ENCODE results near the gene CERS6.

CERS6 gene

GRCh38 chr2:168584911-168585310 is 128.8 kb downstream of the CERS6 start:
- Mint-ChIP-seq H3K27me3 (ENCODE audit: low read depth) (no peaks in the 10 kb centered on the region), H3K4me1 (ENCODE audit: low read depth) (peaks cover 31% of the 10 kb centered on the region), H3K36me3 (ENCODE audit: low read depth) (peaks cover 10% of the 10 kb centered on the region), H3K4me3 (no peak overlapping the region), H3K27ac (no peak overlapping the region), H3K9me3 (no peaks in the 10 kb centered on the region)

- Mint-ChIP-seq H3K27ac (no peak overlapping the region), H3K27me3 (ENCODE audit: low read depth) (no peaks in the 10 kb centered on the region), H3K9me3 (no peaks in the 10 kb centered on the region), H3K4me1 (ENCODE audit: low read depth) (peaks cover 29% of the 10 kb centered on the region), H3K36me3 (ENCODE audit: low read depth) (peaks cover 9% of the 10 kb centered on the region), H3K4me3 (no peak overlapping the region)
These were observed 129.6 kb downstream of the CERS6 start for GRCh38 chr2:168585700-168586099.

DNA sequence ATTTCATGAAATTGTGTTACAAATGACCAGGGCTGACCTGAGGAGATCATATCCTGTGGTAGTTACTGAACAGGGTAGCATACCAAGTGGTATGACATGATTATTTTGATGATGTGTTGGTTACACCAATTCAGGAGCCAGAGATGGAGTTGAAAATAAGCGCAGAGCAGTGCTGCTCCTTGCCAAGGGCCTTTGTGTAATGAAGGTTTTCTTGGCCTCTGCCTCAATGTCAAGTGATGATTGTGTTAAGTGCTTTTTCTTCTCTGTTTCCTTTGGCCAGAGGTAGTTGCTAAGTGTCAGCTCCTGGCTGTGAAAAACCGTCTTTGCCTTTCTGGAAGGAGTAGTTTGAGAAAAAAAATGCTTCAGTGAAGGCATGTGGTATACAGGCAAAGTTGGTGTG is 131.2 kb downstream of the CERS6 start:
- no peaks in the 10 kb centered on the region for H3K9me3 Mint-ChIP-seq
- no peaks in the 10 kb centered on the region for H3K27me3 Mint-ChIP-seq (ENCODE audit: low read depth)
- no peak overlapping the region for H3K27ac Mint-ChIP-seq
- no peak overlapping the region for H3K4me3 Mint-ChIP-seq
- peaks cover 19% of the 10 kb centered on the region for H3K4me1 Mint-ChIP-seq (ENCODE audit: low read depth)
- H3K36me3 Mint-ChIP-seq (ENCODE audit: low read depth): peaks cover 8% of the 10 kb centered on the region

DNA sequence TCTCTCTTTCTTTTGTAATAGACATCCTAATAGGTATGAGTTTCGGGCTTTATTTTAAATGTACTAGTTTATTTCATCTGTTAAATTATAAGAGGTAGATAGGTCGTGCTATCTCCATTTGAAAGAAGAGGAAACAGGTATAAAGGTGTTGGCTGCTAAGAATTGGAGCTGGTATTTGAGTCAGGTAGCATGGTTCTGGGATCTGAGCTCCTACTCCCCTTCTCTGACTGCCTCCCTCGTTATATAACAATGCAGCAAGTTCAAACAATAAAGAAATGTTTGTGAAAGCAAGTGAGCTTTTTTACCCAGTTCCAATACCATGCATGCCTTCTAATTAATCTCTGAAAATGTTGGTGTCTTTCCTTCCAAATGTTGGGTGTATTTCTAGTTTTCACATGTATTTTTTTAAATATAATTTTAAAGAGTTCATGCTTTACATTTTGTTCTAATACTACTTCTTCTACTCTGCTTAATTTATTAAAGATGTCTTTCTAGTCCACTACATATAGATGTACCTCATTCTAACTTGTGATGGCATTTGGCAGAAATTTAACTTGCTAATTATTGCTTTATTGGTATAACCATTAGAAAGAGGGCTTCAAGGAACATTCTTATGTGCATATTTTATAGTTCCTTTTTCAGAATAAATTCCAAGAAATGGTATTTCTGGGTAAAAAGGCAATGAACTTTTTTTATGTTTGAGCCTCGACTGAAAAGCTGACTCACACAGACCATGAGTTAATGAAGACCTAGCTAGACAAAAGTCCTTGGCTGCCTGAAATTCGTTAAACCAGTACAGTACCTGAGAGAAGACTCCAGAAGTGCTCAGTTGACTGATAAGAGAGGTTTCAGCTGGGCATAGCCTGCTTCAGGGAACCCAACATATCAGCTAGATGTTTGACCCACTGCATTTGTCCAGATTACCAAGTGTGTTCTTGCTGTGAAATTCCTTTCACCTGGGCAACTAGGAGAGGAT is 133.5 kb downstream of the CERS6 start:
- H3K4me1 Mint-ChIP-seq (ENCODE audit: low read depth): peaks cover 10% of the 10 kb centered on the region
- no peak overlapping the region for H3K4me3 Mint-ChIP-seq
- no peak overlapping the region for H3K27ac Mint-ChIP-seq
- peaks cover 6% of the 10 kb centered on the region for H3K36me3 Mint-ChIP-seq (ENCODE audit: low read depth)
- no peaks in the 10 kb centered on the region for H3K9me3 Mint-ChIP-seq
- no peaks in the 10 kb centered on the region for H3K27me3 Mint-ChIP-seq (ENCODE audit: low read depth)

DNA sequence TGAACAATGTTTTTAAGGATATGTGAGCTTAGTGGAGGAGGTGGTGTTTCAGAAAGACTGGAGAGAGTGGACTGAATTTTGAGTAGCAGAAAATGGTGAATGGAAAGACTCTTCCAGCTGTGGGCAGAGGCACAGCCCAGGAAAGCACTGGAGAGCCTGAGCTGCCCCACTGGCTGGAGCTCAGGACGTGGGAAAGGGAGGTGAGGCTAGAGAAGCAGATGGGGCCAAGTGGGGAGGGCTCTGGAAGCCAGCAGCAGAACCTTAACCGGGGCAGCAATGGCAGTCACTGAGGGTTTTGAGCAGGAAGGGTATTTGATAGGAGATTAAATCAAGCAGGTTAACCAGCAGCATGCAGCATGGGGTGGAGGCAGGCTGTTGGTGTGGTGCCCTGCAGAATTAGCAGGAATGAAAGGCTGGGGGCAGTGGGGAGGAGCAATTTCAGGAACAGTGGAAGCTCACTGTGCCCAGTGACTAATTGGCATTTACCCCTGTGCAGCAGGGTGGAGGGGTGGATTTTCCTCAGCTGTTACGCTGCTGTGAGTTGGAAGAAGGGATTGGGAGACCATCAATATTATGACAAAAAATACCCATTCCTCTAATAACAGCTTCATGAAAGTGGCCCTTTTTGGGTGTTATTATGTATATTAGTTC is 136.2 kb downstream of the CERS6 start:
- Mint-ChIP-seq H3K27ac (no peak overlapping the region), H3K4me3 (no peak overlapping the region), H3K36me3 (ENCODE audit: low read depth) (peaks cover 6% of the 10 kb centered on the region), H3K27me3 (ENCODE audit: low read depth) (no peaks in the 10 kb centered on the region), H3K9me3 (no peaks in the 10 kb centered on the region), H3K4me1 (ENCODE audit: low read depth) (peaks cover 20% of the 10 kb centered on the region)

- Mint-ChIP-seq H3K4me1 (ENCODE audit: low read depth) (peaks cover 20% of the 10 kb centered on the region), H3K27ac (no peak overlapping the region), H3K9me3 (no peaks in the 10 kb centered on the region), H3K27me3 (ENCODE audit: low read depth) (no peaks in the 10 kb centered on the region), H3K4me3 (no peak overlapping the region), H3K36me3 (ENCODE audit: low read depth) (peaks cover 8% of the 10 kb centered on the region)
These were observed 137.6 kb downstream of the CERS6 start for GRCh38 chr2:168593713-168594112.

DNA sequence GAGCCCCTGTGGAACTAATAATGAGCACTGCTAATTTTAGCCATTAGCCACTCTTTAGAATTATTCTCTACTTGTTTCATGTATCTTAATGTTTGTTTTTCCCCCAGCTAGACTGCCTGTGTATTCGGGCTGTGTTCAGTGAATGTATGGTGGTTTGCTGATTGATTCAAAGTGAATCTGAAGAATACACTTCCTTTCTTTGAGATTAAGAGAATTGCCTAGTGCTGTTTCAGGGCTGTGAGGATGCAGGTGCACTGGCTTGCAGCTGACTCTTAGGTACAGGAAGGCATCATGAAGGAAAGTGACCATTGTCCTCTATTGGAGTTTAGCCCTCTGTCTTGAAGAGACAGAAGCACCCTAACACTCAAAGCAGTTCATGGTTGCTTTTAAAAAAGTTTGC is 138.7 kb downstream of the CERS6 start:
- Mint-ChIP-seq H3K4me3 (no peak overlapping the region), H3K27ac (no peak overlapping the region), H3K9me3 (no peaks in the 10 kb centered on the region), H3K27me3 (ENCODE audit: low read depth) (no peaks in the 10 kb centered on the region), H3K4me1 (ENCODE audit: low read depth) (peaks cover 18% of the 10 kb centered on the region), H3K36me3 (ENCODE audit: low read depth) (peaks cover 8% of the 10 kb centered on the region)

DNA sequence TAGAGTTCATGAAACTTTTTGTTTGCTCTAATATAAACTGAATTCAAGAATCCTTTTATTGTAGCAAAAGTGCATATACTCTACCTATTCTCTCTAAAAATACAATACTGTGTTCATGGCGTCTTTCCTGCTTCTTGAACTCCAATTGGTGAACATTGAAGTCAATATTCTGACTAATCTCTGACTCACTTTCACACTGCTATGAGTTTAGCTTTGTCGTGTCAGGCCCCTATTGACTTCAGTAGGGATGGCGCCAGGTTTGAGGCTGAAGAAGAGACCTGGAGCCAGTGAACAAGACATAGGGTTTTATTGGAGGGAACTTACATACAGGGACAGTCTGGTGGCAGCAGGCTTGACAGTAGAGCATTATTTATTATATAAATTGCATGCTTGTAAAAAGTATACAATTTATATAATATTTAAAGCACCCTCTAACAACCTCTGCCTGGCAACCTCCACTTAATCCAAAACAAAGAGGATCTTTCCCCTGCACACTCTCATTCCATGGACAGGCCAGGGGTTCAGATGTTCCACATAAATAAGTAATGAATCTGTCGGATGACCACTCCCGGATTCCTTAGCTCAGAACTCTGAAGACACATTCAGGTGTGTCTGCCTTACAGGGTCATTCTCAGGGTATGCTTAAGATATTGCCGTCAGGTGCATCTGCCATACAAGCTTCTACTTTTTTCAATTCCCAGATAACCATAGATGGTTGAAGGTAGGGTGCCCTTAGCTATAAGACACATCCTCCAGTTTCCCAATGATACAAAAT is 141.0 kb downstream of the CERS6 start:
- Mint-ChIP-seq H3K4me1 (ENCODE audit: low read depth) (peaks cover 19% of the 10 kb centered on the region), H3K27ac (no peak overlapping the region), H3K4me3 (no peak overlapping the region), H3K27me3 (ENCODE audit: low read depth) (no peaks in the 10 kb centered on the region), H3K9me3 (no peaks in the 10 kb centered on the region), H3K36me3 (ENCODE audit: low read depth) (peaks cover 10% of the 10 kb centered on the region)

- Mint-ChIP-seq H3K27me3 (ENCODE audit: low read depth) (no peaks in the 10 kb centered on the region), H3K36me3 (ENCODE audit: low read depth) (peaks cover 15% of the 10 kb centered on the region), H3K27ac (no peak overlapping the region), H3K4me3 (no peak overlapping the region), H3K4me1 (ENCODE audit: low read depth) (peaks cover 12% of the 10 kb centered on the region), H3K9me3 (peaks cover 15% of the 10 kb centered on the region)
These were observed 143.7 kb downstream of the CERS6 start for GRCh38 chr2:168599738-168600137.

DNA sequence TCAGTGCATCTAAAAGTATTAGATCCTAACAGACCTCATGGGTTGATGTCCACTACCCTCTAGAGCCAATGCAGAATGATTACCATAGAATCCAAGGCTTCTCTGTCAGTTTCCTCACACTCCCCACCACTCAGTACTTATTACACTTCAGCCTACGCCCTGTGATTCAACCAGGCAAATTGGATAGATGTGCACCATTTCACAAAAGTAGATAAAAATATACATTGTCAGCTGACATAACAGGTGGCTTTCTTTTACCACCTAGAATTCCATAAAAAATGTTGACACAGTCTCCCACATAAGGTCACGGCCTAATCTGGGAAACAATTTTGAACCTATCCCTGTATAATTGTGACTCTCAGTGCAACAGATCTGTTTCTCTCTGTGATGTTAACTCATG is 144.9 kb downstream of the CERS6 start:
- H3K36me3 Mint-ChIP-seq (ENCODE audit: low read depth): peaks cover 21% of the 10 kb centered on the region
- H3K9me3 Mint-ChIP-seq: peaks cover 22% of the 10 kb centered on the region
- H3K4me1 Mint-ChIP-seq (ENCODE audit: low read depth): peaks cover 3% of the 10 kb centered on the region
- no peak overlapping the region for H3K4me3 Mint-ChIP-seq
- H3K27me3 Mint-ChIP-seq (ENCODE audit: low read depth): no peaks in the 10 kb centered on the region
- H3K27ac Mint-ChIP-seq: no peak overlapping the region

- H3K36me3 Mint-ChIP-seq (ENCODE audit: low read depth): peaks cover 27% of the 10 kb centered on the region
- peaks cover 3% of the 10 kb centered on the region for H3K4me1 Mint-ChIP-seq (ENCODE audit: low read depth)
- no peak overlapping the region for H3K4me3 Mint-ChIP-seq
- H3K9me3 Mint-ChIP-seq: peaks cover 29% of the 10 kb centered on the region
- no peaks in the 10 kb centered on the region for H3K27me3 Mint-ChIP-seq (ENCODE audit: low read depth)
- H3K27ac Mint-ChIP-seq: no peak overlapping the region
These were observed 145.7 kb downstream of the CERS6 start for GRCh38 chr2:168601741-168602140.

DNA sequence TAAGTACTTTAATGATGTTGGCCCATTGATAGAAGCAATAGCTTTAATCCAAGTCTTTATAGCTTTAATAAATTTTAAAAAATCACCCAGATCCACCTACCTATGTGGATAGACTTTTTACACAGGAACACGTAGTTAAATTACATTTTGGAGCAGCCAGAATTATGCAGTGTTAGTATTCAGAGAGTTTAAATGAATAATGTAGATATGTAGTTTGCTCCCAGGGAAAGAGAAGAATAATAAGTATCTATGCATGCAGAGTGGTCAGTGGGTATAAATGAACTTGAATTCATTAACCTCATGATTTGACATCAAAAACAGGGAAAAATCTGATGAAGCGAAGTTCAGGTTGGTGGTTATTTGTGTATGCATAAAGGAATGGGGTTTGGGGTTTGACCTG is 146.3 kb downstream of the CERS6 start:
- Mint-ChIP-seq H3K4me3 (no peak overlapping the region), H3K4me1 (ENCODE audit: low read depth) (peaks cover 3% of the 10 kb centered on the region), H3K9me3 (peaks cover 31% of the 10 kb centered on the region), H3K27ac (no peak overlapping the region), H3K36me3 (ENCODE audit: low read depth) (peaks cover 28% of the 10 kb centered on the region), H3K27me3 (ENCODE audit: low read depth) (no peaks in the 10 kb centered on the region)

GRCh38 chr2:168602846-168603401 is 146.9 kb downstream of the CERS6 start:
- Mint-ChIP-seq H3K9me3 (peaks cover 31% of the 10 kb centered on the region), H3K36me3 (ENCODE audit: low read depth) (peaks cover 25% of the 10 kb centered on the region), H3K4me1 (ENCODE audit: low read depth) (peaks cover 5% of the 10 kb centered on the region), H3K27ac (no peak overlapping the region), H3K27me3 (ENCODE audit: low read depth) (no peaks in the 10 kb centered on the region), H3K4me3 (no peak overlapping the region)

DNA sequence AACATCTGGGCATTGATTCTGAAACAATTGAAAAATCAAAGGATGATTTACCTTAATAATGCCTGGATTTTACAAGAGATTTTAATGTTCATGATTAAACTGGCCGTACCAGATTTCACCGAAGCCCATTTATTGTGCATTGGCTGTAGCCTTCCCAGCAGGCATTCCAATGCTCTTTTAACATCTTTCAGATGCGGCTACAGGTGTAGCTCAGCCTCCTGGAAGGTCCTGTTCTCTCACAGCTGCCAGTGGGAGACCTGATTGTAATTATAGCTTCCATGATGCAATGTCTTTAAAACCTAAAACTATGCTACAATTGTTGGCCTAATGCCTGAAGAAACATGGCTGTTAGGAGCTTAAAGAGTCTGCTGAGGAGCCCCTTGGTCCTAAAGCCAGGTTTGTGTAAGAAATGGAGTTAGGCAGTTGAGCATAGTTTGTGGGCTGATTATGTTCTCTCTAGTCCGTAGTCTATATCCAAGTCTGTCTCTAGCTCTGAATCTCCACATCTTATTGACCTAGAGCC is 147.4 kb downstream of the CERS6 start:
- peaks cover 31% of the 10 kb centered on the region for H3K9me3 Mint-ChIP-seq
- H3K36me3 Mint-ChIP-seq (ENCODE audit: low read depth): peaks cover 22% of the 10 kb centered on the region
- no peak overlapping the region for H3K27ac Mint-ChIP-seq
- H3K4me1 Mint-ChIP-seq (ENCODE audit: low read depth): peaks cover 6% of the 10 kb centered on the region
- H3K4me3 Mint-ChIP-seq: no peak overlapping the region
- no peaks in the 10 kb centered on the region for H3K27me3 Mint-ChIP-seq (ENCODE audit: low read depth)

Measured in T-helper 1 cell treated with Interleukin-12 subunit alpha and Interleukin-12 subunit beta and Interleukin-4 antibody, amounts not matched to agents 30 μg/mL and 1 μg/mL, for 36 hours (primary cell).